Caco-2 (cell line): Measurements from ENCODE around the gene ELL3. TPM values are rescaled to one million over a fixed set of nuclear protein-coding genes. Genes with fewer than 3 reads are reported as not detected.

Source experiments
- BruUV-seq: library from RNA; stranded (reverse); fragments of 400-500 nt; replicated peaks from 2 replicates; lab custom pipeline; 2021; lab: Mats Ljungman, UMichigan
- CTCF ChIA-PET: fragments of 300-600 bp; sonication (Branson Sonifier 250); formaldehyde crosslinking; loops from one replicate; lab custom pipeline; 2022; ENCODE audit warnings: antibody characterized with exemption; lab: Charles Lee
- POLR2A ChIA-PET: fragments of 300-600 bp; sonication (Branson Sonifier 250); formaldehyde crosslinking; loops from one replicate; lab custom pipeline; 2022; ENCODE audit warnings: antibody characterized with exemption; lab: Charles Lee
- DNase-seq, 2 experiments: peaks; one replicate each; pipeline versions ENCODE4 v3.0.0 to v3.0.0-alpha.2; 2020 to 2022
- H3K27me3 ChIP-seq: replicated peaks from 2 replicates; pipeline ENCODE4 v1.6.0; 2011; ENCODE audit warnings: low read length; ENCODE audit not compliant: control insufficient read depth, insufficient read depth
- H3K36me3 ChIP-seq: 2 replicates; pipeline ENCODE4 v1.5.1; 2011; ENCODE audit warnings: low read length; ENCODE audit not compliant: control insufficient read depth, insufficient read depth
- H3K4me1 ChIP-seq: fragments of 250-450 bp; sonication (Bioruptor Pico); 2 replicates; pipeline ENCODE4 v1.5.1; 2020; ENCODE audit warnings: mild to moderate bottlenecking
- H3K4me3 ChIP-seq: 2 replicates; pipeline ENCODE4 v1.5.1; 2011; ENCODE audit warnings: low read depth, mild to moderate bottlenecking, control low read depth, low read length
- H3K9me3 ChIP-seq: fragments of 250-450 bp; sonication (Bioruptor Pico); 2 replicates; pipeline ENCODE4 v1.5.1; 2020; ENCODE audit warnings: mild to moderate bottlenecking, moderate library complexity
- H3K27ac Mint-ChIP-seq: one replicate; pipeline ENCODE4 v1.8.0; 2022; ENCODE audit warnings: mixed read lengths; ENCODE audit not compliant: unreplicated experiment
- H3K27me3 Mint-ChIP-seq: one replicate; pipeline ENCODE4 v1.8.0; 2022; ENCODE audit warnings: mixed read lengths; ENCODE audit not compliant: insufficient read depth, unreplicated experiment
- H3K36me3 Mint-ChIP-seq: one replicate; pipeline ENCODE4 v1.8.0; 2022; ENCODE audit warnings: mild to moderate bottlenecking, mixed read lengths; ENCODE audit not compliant: insufficient read depth, unreplicated experiment
- H3K4me1 Mint-ChIP-seq: one replicate; pipeline ENCODE4 v1.8.0; 2022; ENCODE audit warnings: low read depth, mixed read lengths; ENCODE audit not compliant: unreplicated experiment
- H3K4me3 Mint-ChIP-seq: one replicate; pipeline ENCODE4 v1.8.0; 2022; ENCODE audit warnings: mild to moderate bottlenecking, moderate library complexity, mixed read lengths; ENCODE audit not compliant: unreplicated experiment
- H3K9me3 Mint-ChIP-seq: one replicate; pipeline ENCODE4 v1.8.0; 2022; ENCODE audit warnings: mixed read lengths; ENCODE audit not compliant: unreplicated experiment
- CTCF ChIP-seq, 2 experiments: fragments of 200-600 bp in 1 of 2; IDR thresholded peaks; 1 replicate in 1 of 2; 2 replicates in 1 of 2; pipeline versions ENCODE4 v1.5.1 to v1.8.0; 2011 to 2022; ENCODE audit warnings: antibody characterized with exemption in 1 of 2, control low read depth in 1 of 2, inconsistent platforms in 1 of 2, low read depth in 1 of 2, low read length in 1 of 2, mild to moderate bottlenecking in 1 of 2, moderate library complexity in 1 of 2; ENCODE audit not compliant: insufficient read depth in 1 of 2, severe bottlenecking in 1 of 2, unreplicated experiment in 1 of 2
- intact Hi-C: fragments of 100-400 bp; cut with micrococcal nuclease; formaldehyde crosslinking; loops from one replicate; pipeline ENCODE4 v1.10.0; 2022; ENCODE audit not compliant: unreplicated experiment
- total RNA-seq: library from RNA; stranded (reverse); gene quantifications from 2 replicates; pipeline ENCODE4 v1.2.3, GENCODE V29; 2022

The ELL3 gene
- total RNA-seq, 1 experiment from 2014 or later: 0.18 TPM

- H3K36me3 ChIP-seq: no peaks in the 10 kb centered on the region; the same call in none of the 2 replicates
- TF ChIP-seq CTCF (IDR thresholded peaks at IDR 0.05; ENCODE audit: insufficient read depth in 1 of 2, low read depth in 1 of 2, low read length in 1 of 2, severe bottlenecking in 1 of 2, unreplicated experiment in 1 of 2): no peak
- intact Hi-C loops: loop anchor here (5.0 kb wide), 1 partner anchor 431 kb away; the partner anchor contains the start of gene LCMT2
Observed at GRCh38 chr15:43762824-43763223, 13.9 kb downstream of the ELL3 start.

GRCh38 chr15:43751885-43752284 lies 24.9 kb downstream of the ELL3 start:
- H3K9me3 Mint-ChIP-seq: no peaks in the 10 kb centered on the region
- POLR2A ChIA-PET: no interaction called here
- no peaks in the 10 kb centered on the region for H3K4me1 ChIP-seq
- no peaks in the 10 kb centered on the region for H3K27me3 Mint-ChIP-seq
- no peak overlapping the region for H3K27ac Mint-ChIP-seq
- no peaks in the 10 kb centered on the region; the same call in 1 of the 2 replicates for H3K27me3 ChIP-seq
- no peak for DNase-seq
- no peak for TF ChIP-seq CTCF (IDR thresholded peaks at IDR 0.05; ENCODE audit: insufficient read depth in 1 of 2, low read depth in 1 of 2, low read length in 1 of 2, severe bottlenecking in 1 of 2, unreplicated experiment in 1 of 2)
- no peaks in the 10 kb centered on the region for H3K36me3 ChIP-seq
- no peaks in the 10 kb centered on the region for H3K9me3 ChIP-seq
- H3K36me3 Mint-ChIP-seq: peaks cover 49% of the 10 kb centered on the region
- no peak overlapping the region for H3K4me3 ChIP-seq
- CTCF ChIA-PET: no interaction called here
- BruUV-seq: no TSS peak
- H3K4me3 Mint-ChIP-seq: no peak overlapping the region
- intact Hi-C loops: no loop called here
- peaks cover 13% of the 10 kb centered on the region for H3K4me1 Mint-ChIP-seq

More at GRCh38 chr15:43762824-43763223, 13.9 kb downstream of the ELL3 start:
- Mint-ChIP-seq H3K27ac (no peak overlapping the region), H3K27me3 (no peaks in the 10 kb centered on the region), H3K4me1 (no peaks in the 10 kb centered on the region), H3K9me3 (no peaks in the 10 kb centered on the region), H3K4me3 (no peak overlapping the region), H3K36me3 (peaks cover 97% of the 10 kb centered on the region)
- BruUV-seq: no TSS peak
- ChIA-PET POLR2A (no interaction called here), CTCF (no interaction called here)
- H3K9me3 ChIP-seq: no peaks in the 10 kb centered on the region
- DNase-seq: no peak
- H3K4me1 ChIP-seq: no peaks in the 10 kb centered on the region
- H3K27me3 ChIP-seq: no peaks in the 10 kb centered on the region
- no peak overlapping the region for H3K4me3 ChIP-seq

- H3K36me3 Mint-ChIP-seq: peaks cover 37% of the 10 kb centered on the region
- H3K9me3 Mint-ChIP-seq: no peaks in the 10 kb centered on the region
- H3K27me3 Mint-ChIP-seq: no peaks in the 10 kb centered on the region
- H3K4me1 Mint-ChIP-seq: peaks cover 13% of the 10 kb centered on the region
- no TSS peak for BruUV-seq
- ChIA-PET POLR2A (interaction anchor here (0.7 kb wide), 1 partner anchor 256 kb away, joined by 8 read pairs; no protein-coding TSS in a partner anchor), CTCF (no interaction called here)
- Histone ChIP-seq H3K4me1 (peaks cover 4% of the 10 kb centered on the region), H3K27me3 (no peaks in the 10 kb centered on the region; the same call in 1 of the 2 replicates), H3K4me3 (no peak overlapping the region), H3K36me3 (no peaks in the 10 kb centered on the region), H3K9me3 (no peaks in the 10 kb centered on the region)
- no peak for TF ChIP-seq CTCF (IDR thresholded peaks at IDR 0.05; ENCODE audit: insufficient read depth in 1 of 2, low read depth in 1 of 2, low read length in 1 of 2, severe bottlenecking in 1 of 2, unreplicated experiment in 1 of 2)
- intact Hi-C loops: no loop called here
- DNase-seq: no peak
- H3K4me3 Mint-ChIP-seq: no peak overlapping the region
- H3K27ac Mint-ChIP-seq: no peak overlapping the region
Observed at GRCh38 chr15:43749690-43750345, 26.9 kb downstream of the ELL3 start.
